OCI-LY7 (cell line): ENCODE measurements around the gene GCNT3.

Experiments
- CTCF ChIP-seq: fragments of 200-600 bp; sonication (generic); conservative IDR thresholded peaks from 2 replicates; pipeline ENCODE4 v1.5.1; 2014; ENCODE audit warnings: mild to moderate bottlenecking, antibody characterized with exemption, low read length, moderate library complexity, mixed read lengths
- EZH2phosphoT487 ChIP-seq: fragments of 200-600 bp; sonication (generic); IDR thresholded peaks from 2 replicates; pipeline ENCODE4 v1.6.1; 2018; ENCODE audit warnings: low read depth, borderline replicate concordance, mild to moderate bottlenecking, mixed run types, antibody characterized with exemption, low read length, moderate library complexity, mixed read lengths

GRCh38 chr15:59569477-59569876 lies 42.1 kb upstream of the GCNT3 start:
- TF ChIP-seq CTCF (no peak), EZH2phosphoT487 (no peak)
